Endothelial cell of umbilical vein (primary cell): ENCODE data around the gene NUCKS1. TPM values are rescaled to one million over a fixed set of nuclear protein-coding genes. Genes with fewer than 3 reads are reported as not detected.

Source experiments
- BruUV-seq: library from RNA; stranded (reverse); fragments of 400-500 nt; replicated peaks from 2 replicates; lab custom pipeline; 2021; lab: Mats Ljungman, UMichigan
- CTCF ChIA-PET: fragments of 300-600, 350-600 bp; sonication (Branson Sonifier 250); formaldehyde crosslinking; loops from one replicate; lab custom pipeline; 2021; ENCODE audit warnings: antibody characterized with exemption, inconsistent platforms; lab: Charles Lee
- POLR2A ChIA-PET: fragments of 300-600, 350-600 bp; sonication (Branson Sonifier 250); formaldehyde crosslinking; loops from one replicate; lab custom pipeline; 2021; ENCODE audit warnings: antibody characterized with exemption, inconsistent platforms; lab: Charles Lee
- DNase-seq: peaks from one replicate; pipeline ENCODE4 v3.0.0-alpha.2; 2011; ENCODE audit warnings: low read depth, low spot score
- FAIRE-seq: peaks from 2 replicates; lab custom pipeline; 2011; peaks lifted over from hg19 to GRCh38; lab: Jason Lieb, UNC
- H2AFZ ChIP-seq: 2 replicates; pipeline ENCODE4 v1.6.0; 2012; ENCODE audit warnings: low read depth, low read length, control low read depth, inconsistent platforms
- H3K27ac ChIP-seq: 2 replicates; pipeline ENCODE4 v1.5.1; 2011; ENCODE audit warnings: low read depth, mild to moderate bottlenecking, control low read depth, low read length, moderate library complexity; ENCODE audit not compliant: insufficient read depth
- H3K27me3 ChIP-seq, 2 experiments: 2 replicates each; pipeline versions ENCODE4 v1.6.0 to v1.6.1; 2011; ENCODE audit warnings: low read length in 2 of 2, mixed read lengths in 1 of 2; ENCODE audit not compliant: control insufficient read depth in 2 of 2, insufficient read depth in 2 of 2
- H3K36me3 ChIP-seq, 2 experiments: 2 replicates in 1 of 2; 3 replicates in 1 of 2; pipeline ENCODE4 v1.5.1; 2011; ENCODE audit warnings: low read length in 2 of 2, mild to moderate bottlenecking in 1 of 2, moderate library complexity in 1 of 2; ENCODE audit not compliant: control insufficient read depth in 2 of 2, insufficient read depth in 2 of 2; ENCODE audit errors: extremely low read depth in 1 of 2
- H3K4me1 ChIP-seq: 3 replicates; pipeline ENCODE4 v1.5.1; 2011; ENCODE audit warnings: mild to moderate bottlenecking, low read length; ENCODE audit not compliant: control insufficient read depth, insufficient read depth; ENCODE audit errors: extremely low read depth
- H3K4me2 ChIP-seq: 2 replicates; pipeline ENCODE4 v1.6.1; 2011; ENCODE audit warnings: low read length, control low read depth, mixed read lengths; ENCODE audit not compliant: insufficient read depth
- H3K4me3 ChIP-seq, 3 experiments: fragments of 200-600 bp in 1 of 3; sonication (generic), shearing (Covaris generic) in 1 of 3; replicated peaks in 1 of 3; 2 replicates each; pipeline ENCODE4 v1.5.1; 2011 to 2016; ENCODE audit warnings: control low read depth in 3 of 3, low read length in 3 of 3, mild to moderate bottlenecking in 2 of 3, inconsistent platforms in 1 of 3, low read depth in 1 of 3, moderate library complexity in 1 of 3; ENCODE audit not compliant: insufficient read depth in 1 of 3
- H3K79me2 ChIP-seq: 2 replicates; pipeline ENCODE4 v1.6.0; 2012; ENCODE audit warnings: low read length, inconsistent platforms; ENCODE audit not compliant: control insufficient read depth, insufficient read depth
- H3K9ac ChIP-seq: replicated peaks from 2 replicates; pipeline ENCODE3; 2011; ENCODE audit warnings: low read length, control low read depth; ENCODE audit not compliant: insufficient read depth; ENCODE audit errors: extremely low read depth
- H3K9me1 ChIP-seq: replicated peaks from 3 replicates; pipeline ENCODE4 v1.6.0; 2011; ENCODE audit warnings: mild to moderate bottlenecking, low read length; ENCODE audit not compliant: control insufficient read depth, insufficient read depth; ENCODE audit errors: extremely low read depth
- H3K9me3 ChIP-seq: replicated peaks from 2 replicates; pipeline ENCODE4 v1.5.1; 2012; ENCODE audit warnings: low read length, inconsistent platforms; ENCODE audit not compliant: control insufficient read depth, insufficient read depth
- H4K20me1 ChIP-seq: replicated peaks from 2 replicates; pipeline ENCODE3; 2011; ENCODE audit warnings: mild to moderate bottlenecking, low read length; ENCODE audit not compliant: control insufficient read depth, insufficient read depth; ENCODE audit errors: extremely low read depth
- EZH2 ChIP-seq: IDR thresholded peaks from 2 replicates; pipeline ENCODE4 v1.6.1; 2012; ENCODE audit warnings: borderline replicate concordance, low read depth, mild to moderate bottlenecking, moderate library complexity, low read length, inconsistent platforms; ENCODE audit not compliant: severe bottlenecking
- FOS ChIP-seq: IDR thresholded peaks from 2 replicates; pipeline ENCODE4 v1.6.1; 2011; ENCODE audit warnings: mild to moderate bottlenecking, low read length, moderate library complexity, borderline replicate concordance; ENCODE audit not compliant: insufficient read depth
- GATA2 ChIP-seq: IDR thresholded peaks from 2 replicates; pipeline ENCODE4 v1.7.0; 2011; ENCODE audit warnings: low read depth, mild to moderate bottlenecking, moderate library complexity, mixed read lengths, low read length; ENCODE audit not compliant: insufficient read length, insufficient read depth
- JUN ChIP-seq: IDR thresholded peaks from 2 replicates; pipeline ENCODE4 v1.6.1; 2011; ENCODE audit warnings: borderline replicate concordance, low read depth; ENCODE audit not compliant: insufficient read length, insufficient read depth
- MYC ChIP-seq: IDR thresholded peaks from one replicate; pipeline ENCODE4 v1.6.1; 2011; ENCODE audit warnings: mild to moderate bottlenecking, low read depth, low read length
- POLR2A ChIP-seq: IDR thresholded peaks from 2 replicates; pipeline ENCODE4 v1.6.1; 2012; ENCODE audit warnings: low read depth, mild to moderate bottlenecking, control low read depth, low read length
- POLR2AphosphoS5 ChIP-seq: IDR thresholded peaks from 2 replicates; pipeline ENCODE4 v1.6.1; 2012; ENCODE audit warnings: low read depth, mild to moderate bottlenecking, control low read depth, low read length, moderate library complexity; ENCODE audit not compliant: insufficient read depth
- dilution Hi-C: fragments of 300-500 bp; cut with MboI; formaldehyde crosslinking; loops from one replicate; pipeline ENCODE4 v1.15.0; 2019; ENCODE audit warnings: low sequenced_read_pairs; ENCODE audit not compliant: extremely low pct_ligation_motif_present
- intact Hi-C: fragments of 100-400 bp; cut with micrococcal nuclease; formaldehyde crosslinking; loops from one replicate; pipeline ENCODE4 v1.10.0; 2022
- polyA plus RNA-seq, 4 experiments: library from polyadenylated mRNA; depleted of rRNA in 3 of 4; stranded (reverse) in 3 of 4; unstranded in 1 of 4; fragments of >200 nt; gene quantifications; 2 replicates each; pipeline versions ENCODE4 v1.2.1 to v1.2.3, GENCODE V29; 2011 to 2012; ENCODE audit warnings: missing spikeins in 1 of 4
- total RNA-seq: library from RNA; stranded (reverse); gene quantifications from 2 replicates; pipeline ENCODE4 v1.2.3, GENCODE V29; 2021
- TF ChIP-seq, protein P1 (sequence below): IDR thresholded peaks from 2 replicates; pipeline ENCODE4 v1.6.1; 2011; ENCODE audit not compliant: insufficient read depth, insufficient read length
- TF ChIP-seq, protein P2 (sequence below), 2 donors: IDR thresholded peaks; 1 replicate in 1 of 2; 2 replicates in 1 of 2; pipeline ENCODE4 v1.5.1; 2011; ENCODE audit warnings: low read length in 2 of 2, mild to moderate bottlenecking in 2 of 2, moderate library complexity in 2 of 2, control low read depth in 1 of 2, inconsistent platforms in 1 of 2, low read depth in 1 of 2; ENCODE audit not compliant: insufficient read depth in 1 of 2; ENCODE audit errors: extremely low read depth in 1 of 2

Gene NUCKS1
- total and polyA plus RNA-seq, 2 donors (not counting 3 experiments of a cell fraction or from before 2014, with no cell fraction given) = 53.7 to 282 TPM

DNA sequence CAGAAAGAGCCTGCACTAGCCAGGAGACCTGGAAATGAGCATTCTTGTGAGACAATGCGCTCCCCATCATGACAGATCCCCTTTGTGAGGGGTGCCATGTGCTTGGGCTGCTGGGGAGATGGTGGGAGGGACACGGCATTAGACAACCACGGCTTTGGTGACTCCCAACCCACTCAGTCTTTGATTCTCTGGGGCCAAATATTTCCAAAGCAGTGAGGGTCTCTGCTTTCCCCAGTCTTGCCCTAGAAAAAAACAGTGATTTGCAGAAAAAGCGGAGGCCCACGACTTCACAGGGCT, 79.9 kb downstream of the NUCKS1 start:
- Histone ChIP-seq H3K4me3 (no peak overlapping the region), H4K20me1 (no peaks in the 10 kb centered on the region), H3K36me3 (no peaks in the 10 kb centered on the region), H3K9me1 (no peaks in the 10 kb centered on the region), H3K4me2 (no peak overlapping the region), H2AFZ (no peak overlapping the region), H3K9ac (no peak overlapping the region), H3K27me3 (no peaks in the 10 kb centered on the region), H3K4me1 (peaks cover 24% of the 10 kb centered on the region), H3K9me3 (no peaks in the 10 kb centered on the region), H3K79me2 (peaks cover 6% of the 10 kb centered on the region), H3K27ac (no peak overlapping the region)
- DNase-seq (no peak), FAIRE-seq (no peak)
- ChIA-PET CTCF (interaction anchor here (1.0 to 17.5 kb wide), 6 partner anchors 8 to 307 kb away, joined by 3 to 908 read pairs (median 11); no protein-coding TSS in a partner anchor), POLR2A (no interaction called here)
- TF ChIP-seq EZH2 (no peak), POLR2A (no peak), POLR2AphosphoS5 (no peak), MYC (no peak), FOS (no peak), GATA2 (no peak), JUN (no peak)
- TF ChIP-seq, protein P1, sequence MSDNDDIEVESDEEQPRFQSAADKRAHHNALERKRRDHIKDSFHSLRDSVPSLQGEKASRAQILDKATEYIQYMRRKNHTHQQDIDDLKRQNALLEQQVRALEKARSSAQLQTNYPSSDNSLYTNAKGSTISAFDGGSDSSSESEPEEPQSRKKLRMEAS = no peak
- TF ChIP-seq, protein P2, sequence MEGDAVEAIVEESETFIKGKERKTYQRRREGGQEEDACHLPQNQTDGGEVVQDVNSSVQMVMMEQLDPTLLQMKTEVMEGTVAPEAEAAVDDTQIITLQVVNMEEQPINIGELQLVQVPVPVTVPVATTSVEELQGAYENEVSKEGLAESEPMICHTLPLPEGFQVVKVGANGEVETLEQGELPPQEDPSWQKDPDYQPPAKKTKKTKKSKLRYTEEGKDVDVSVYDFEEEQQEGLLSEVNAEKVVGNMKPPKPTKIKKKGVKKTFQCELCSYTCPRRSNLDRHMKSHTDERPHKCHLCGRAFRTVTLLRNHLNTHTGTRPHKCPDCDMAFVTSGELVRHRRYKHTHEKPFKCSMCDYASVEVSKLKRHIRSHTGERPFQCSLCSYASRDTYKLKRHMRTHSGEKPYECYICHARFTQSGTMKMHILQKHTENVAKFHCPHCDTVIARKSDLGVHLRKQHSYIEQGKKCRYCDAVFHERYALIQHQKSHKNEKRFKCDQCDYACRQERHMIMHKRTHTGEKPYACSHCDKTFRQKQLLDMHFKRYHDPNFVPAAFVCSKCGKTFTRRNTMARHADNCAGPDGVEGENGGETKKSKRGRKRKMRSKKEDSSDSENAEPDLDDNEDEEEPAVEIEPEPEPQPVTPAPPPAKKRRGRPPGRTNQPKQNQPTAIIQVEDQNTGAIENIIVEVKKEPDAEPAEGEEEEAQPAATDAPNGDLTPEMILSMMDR (IDR thresholded peaks at IDR 0.05; ENCODE audit: extremely low read depth in 1 of 2, insufficient read depth in 1 of 2, low read depth in 1 of 2, low read length in 2 of 2) = no peak
- intact Hi-C loops (no loop called here), dilution Hi-C loops (no loop called here)
- BruUV-seq = no TSS peak
